ENCODE data around the gene SLC25A43.
"Not testable (repeated sequence)": the region's sequence is repeated elsewhere in the genome, so short reads cannot be mapped to it uniquely, and the experiment has no call there.

Gene SLC25A43

DNA sequence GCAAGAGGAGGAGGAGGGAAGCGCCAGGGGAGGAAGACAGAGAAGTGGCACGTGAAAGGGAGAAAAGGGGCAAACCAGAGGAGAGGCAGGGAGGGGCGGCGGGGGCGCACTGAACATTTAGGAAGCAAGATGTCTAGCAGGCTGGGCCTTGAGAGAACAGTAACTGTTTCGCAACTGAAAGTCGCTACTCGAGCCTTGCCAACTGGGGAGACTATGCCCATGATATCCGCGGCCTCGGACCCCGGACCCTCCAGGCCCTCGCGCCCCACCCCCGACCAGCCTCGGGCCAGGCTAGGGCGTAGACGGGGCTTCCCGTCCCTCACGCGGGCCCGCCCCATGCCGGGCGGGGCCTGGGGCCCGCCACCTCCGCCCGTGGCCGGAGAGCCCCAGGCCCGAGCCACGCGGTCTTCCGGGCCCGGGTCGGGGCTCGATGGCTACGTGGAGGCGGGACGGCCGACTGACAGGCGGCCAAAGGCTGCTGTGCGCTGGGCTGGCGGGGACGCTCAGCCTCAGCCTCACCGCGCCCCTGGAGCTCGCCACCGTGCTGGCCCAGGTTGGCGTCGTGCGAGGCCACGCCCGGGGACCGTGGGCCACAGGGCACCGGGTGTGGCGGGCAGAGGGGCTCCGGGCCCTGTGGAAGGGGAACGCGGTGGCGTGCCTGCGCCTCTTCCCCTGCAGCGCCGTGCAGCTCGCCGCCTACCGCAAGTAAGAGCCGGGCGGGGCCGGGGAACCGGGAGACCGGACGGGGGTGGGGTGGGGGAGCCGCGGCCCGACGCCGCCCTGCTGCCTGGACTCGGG, at the start of gene SLC25A43:
SLC25A43 (plus strand) TSS at position 363 of the 798 bp plus-strand sequence; CDS start at position 431, 68 bp downstream.
- DNase-seq, result peak; percentile 27

DNA sequence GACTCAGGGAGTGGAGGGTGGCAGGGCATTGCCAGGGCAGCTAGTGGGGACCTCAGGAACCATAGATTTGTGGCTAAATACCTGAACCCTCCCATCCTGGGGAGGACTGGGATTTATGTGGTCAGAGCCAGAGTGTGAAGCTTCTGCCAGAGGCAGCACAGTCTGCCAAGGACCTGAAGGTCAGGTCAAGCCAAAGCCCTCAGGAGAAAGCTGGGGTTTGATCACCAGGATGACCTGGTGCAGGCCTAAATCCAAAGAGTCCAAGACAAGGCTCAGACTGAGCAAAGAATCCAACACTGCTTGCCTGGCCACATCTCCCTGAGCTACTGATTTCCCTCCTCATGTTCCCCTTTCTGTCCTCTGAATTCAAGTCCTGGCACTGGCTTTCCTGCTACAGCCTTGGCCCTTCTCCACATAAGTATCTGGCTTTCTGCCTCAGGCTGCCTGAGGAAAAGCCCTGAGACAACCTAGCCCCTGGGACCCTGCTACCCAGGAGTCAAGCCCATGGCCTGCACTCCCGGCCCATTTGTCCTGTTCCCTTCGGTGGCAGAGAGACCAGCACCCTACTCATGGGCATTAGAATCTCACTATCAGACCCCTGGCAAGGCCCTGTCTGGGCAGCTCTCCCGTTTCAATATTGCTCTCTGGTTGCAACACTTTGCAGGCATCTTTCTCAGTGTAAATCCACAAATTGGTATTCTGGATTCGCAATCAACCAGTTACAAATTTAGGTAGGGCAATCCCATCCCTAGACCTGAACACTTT, 39.3 kb upstream of the SLC25A43 start:
- DNase-seq, result no peak

DNA sequence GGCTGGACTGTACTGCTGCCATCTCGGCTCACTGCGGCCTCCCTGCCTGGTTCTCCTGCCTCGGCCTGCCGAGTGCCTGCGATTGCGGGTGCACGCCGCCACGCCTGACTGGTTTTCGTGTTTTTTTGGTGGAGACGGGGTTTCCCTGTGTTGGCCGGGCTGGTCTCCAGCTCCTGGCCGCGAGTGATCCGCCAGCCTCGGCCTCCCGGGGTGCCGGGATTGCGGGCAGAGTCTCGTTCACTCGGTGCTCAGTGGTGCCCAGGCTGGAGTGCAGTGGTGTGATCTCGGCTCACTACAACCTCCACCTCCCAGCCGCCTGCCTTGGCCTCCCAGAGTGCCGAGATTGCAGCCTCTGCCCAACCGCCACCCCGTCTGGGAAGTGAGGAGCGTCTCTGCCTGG, 37.7 kb upstream of the SLC25A43 start:
- DNase-seq, result not testable (repeated sequence)

DNA sequence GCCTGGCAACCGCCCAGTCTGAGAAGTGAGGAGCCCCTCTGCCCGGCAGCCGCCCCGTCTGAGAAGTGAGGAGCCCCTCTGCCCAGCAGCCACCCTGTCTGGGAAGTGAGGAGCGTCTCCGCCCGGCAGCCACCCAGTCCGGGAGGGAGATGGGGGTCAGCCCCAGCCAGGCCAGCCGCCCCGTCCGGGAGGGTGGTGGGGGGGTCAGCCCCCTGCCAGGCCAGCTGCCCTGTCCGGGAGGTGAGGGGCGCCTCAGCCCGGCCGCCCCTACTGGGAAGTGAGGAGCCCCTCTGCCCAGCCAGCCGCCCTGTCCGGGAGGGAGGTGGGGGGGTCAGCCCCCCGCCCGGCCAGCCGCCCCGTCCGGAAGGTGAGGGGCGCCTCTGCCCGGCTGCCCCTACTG, 37.1 kb upstream of the SLC25A43 start:
- not testable (repeated sequence) for DNase-seq

DNA sequence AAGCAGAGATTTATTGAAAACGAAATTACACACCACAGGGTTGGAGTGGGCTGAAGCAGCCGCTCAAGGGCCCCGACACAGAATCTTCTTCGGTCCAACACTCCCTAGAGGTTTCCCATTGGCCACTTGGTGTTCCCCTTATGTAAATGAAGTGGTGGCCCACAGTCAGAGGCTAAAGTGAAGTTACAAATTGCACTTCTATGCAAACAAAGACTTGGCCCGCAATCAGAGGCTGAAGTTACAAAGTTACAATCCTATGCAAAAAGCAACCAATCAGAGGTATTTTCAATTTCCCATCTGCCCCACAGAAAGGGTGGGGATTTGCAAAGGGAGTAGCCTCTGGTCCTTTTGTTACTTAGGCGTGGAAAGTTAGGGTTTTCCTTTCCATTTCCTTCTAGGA, 35.7 kb upstream of the SLC25A43 start:
- DNase-seq, result no peak

DNA sequence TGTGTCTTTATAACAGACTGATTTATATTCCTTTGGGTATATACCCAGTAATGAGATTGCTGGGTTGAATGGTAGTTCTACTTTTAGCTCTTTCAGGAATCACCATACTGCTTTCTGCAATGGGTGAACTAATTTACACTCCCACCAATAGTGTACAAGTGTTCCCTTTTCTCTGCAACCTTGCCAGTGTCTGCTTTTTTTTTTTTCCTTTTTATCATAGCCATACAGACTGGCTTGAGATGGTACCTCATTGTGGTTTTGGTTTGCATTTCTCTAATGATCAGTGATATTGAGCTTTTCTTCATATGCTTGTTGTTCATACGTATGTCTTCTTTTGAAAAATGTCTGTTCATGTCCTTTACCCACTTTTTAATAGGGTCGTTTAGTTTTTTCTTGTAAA, 27.3 kb upstream of the SLC25A43 start:
- not testable (repeated sequence) for DNase-seq

DNA sequence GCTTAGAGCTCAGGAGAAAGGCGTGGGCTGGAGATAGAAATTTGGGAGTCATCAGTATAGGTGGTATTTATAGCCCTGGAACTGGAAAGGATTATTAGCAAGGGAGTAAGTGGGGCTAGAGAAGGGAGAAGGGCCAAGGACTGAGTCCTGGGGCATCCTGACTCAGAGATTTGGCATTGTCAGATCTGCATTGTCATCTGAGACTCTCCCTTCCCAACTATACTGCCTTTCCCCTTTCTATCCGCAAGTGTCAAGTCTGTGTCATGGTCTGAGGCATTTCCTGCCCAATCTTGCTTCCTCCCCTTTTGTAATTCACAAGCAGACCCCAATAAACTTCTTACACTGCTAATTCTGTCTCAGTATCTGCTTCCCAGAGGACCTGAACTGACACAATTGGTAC, 24.4 kb upstream of the SLC25A43 start:
- no peak for DNase-seq

DNA sequence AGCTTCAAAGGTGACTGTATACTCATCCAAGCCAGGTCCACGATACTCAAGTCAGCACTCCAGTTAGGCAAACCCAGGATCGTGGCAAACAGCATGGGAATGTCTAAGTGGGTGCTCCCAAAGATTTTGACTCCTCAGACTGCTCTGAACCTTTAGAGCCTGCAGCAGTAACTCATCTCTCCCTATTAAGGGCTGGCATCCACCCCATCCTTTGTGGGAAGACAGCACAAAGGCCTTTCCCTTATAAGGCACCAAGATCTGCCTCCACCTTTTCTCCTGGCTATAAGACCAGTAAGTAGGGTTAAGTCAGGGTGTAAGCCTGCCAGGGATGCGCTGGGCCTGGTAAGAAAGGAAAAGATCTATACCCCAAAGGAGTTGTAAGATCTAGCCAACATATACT, 23.6 kb upstream of the SLC25A43 start:
- no peak for DNase-seq

DNA sequence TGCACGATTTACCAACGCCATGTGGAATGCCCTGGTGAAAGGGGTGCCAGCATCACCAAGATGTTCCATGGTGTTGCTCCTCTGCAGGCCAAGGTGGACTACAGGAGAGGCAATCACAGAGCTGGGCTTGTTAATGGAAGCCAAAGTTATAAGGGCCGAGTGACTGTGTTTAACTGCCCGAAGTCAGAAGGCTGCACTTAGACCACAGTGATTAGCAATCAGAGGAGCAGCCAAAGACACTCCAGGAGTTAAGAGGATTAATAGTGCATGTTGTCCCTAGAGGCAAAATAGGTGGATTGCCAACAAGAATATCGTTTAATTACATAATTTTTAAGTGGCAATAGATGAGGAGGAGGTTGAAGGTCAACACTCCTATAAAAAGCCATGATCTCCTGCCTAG, 22.8 kb upstream of the SLC25A43 start:
- DNase-seq, result no peak

DNA sequence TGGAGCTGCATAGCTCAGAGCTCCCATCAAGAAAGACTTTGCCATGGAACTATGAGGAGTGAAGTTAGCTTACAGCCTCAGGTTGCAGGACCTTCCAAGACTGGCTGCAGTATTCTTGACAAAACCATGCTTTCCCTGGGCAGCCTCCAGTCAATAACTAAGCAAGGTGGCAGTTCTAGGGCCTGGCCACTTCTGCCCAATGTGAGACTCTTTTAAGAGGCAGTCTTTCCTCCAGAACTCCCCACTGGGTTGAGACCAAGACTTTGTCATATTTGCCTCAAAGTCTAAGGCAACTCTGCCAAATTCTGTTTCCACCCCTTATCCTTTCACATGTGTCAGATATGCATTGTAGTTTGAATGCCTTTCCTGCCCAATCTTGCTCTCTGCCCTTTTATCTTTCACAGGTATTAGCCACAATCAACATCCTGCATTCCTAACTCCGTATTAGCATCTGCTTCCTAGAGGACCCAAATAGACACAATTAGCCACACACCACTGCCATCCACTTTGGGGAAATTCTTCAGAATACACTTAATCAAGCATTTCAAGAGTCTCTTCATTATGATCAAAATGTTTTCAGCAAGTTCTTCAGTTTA, 17.7 kb upstream of the SLC25A43 start:
- no peak for DNase-seq

DNA sequence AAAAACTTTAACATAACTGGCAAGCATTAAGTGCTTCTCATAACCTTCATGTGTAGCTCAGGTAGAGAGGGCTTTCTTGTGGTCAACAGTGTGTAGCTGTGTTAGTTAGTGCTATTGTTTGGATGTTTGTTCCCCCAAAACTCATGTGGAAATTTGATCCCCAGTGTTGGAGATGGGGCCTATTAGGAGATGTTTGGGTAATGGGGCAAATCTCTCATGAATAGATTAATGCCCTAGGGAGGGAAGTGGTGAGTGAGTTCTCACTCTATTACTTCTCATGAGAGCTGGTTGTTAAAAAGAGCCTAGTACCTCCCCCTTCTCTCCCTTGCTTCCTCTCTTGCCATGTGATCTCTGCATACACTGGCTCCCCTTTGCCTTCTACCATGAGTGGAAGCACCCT, 16.5 kb upstream of the SLC25A43 start:
- DNase-seq, result no peak

DNA sequence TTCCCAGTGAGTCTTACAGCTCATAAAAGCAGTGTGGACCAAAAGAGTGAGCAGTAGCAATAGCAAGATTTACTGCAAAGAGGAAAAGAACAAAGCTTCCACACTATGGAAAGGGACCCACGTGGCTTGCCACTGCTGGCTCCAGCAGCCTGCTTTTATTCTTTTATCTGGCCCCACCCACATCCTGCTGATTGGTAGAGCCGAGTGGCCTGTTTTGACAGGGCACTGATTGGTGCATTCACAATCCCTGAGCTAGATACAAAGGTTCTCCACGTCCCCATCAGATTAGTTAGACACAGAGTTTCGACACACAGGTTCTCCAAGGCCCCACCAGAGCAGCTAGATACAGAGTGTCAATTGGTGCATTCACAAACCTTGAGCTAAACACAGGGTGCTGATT, 12.5 kb upstream of the SLC25A43 start:
- not testable (repeated sequence) for DNase-seq

DNA sequence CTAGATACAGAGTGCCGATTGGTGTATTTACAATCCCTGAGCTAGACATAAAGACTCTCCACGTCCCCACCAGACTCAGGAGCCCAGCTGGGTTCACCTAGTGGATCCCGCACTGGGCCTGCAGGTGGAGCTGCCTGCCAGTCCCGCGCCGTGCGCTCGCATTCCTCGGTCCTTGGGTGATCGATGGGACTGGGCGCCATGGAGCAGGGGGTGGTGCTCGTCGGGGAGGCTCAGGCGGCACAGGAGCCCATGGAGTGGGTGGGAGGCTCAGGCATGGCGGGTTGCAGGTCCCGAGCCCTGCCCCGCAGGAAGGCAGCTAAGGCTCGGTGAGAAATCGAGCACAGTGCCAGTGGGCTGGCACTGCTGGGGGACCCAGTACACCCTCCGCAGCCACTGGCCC, 11.7 kb upstream of the SLC25A43 start:
- DNase-seq, result not testable (repeated sequence)

DNA sequence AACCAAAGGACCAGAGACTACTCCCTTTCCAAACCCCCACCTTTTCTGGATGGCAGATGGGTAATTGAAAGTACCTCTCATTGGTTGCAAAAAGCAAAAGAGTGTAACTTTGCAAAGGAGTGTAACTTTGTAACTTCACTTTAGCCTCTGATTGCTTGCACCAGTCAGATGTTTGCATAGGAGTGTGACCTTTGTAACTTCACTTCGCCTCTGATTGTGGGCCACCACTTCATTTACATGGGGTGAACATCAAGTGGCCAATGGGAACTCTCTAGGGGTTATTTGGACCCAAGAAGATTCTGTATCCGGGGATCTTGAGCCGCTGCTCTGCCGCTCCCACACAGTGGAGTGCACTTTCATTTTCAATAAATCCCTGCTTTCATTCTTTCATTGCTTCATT, 9.9 kb upstream of the SLC25A43 start:
- DNase-seq, result no peak

DNA sequence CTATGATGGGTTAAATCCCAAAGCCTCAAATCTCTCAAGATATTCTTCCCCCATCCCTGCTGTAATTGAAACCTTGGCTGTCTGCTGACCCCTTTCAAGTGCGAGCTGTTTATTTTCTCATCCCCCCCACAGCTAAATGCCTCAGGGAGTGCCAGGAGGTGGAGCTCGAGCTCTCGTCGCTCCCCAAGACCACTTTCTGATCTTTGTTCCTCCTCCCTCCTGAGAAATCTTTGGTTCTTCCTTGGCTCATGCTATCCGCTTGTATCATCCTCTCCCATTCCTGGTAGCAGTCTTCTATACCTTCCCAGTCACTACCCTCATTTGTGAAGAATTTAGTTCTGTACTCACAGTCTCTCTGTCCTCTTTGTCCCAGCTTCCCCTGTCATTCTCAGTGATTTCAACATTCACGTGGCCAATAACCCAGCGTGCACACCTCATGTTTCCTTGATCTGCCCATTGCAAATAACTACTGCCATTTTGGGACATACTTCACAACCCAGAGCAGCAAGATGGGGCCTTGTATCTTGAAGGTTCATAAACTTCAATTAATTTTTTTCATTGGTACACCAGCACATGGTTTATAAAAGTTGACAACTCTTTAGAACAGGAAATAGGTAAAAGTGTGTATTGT, 9.2 kb upstream of the SLC25A43 start:
- DNase-seq, result no peak

DNA sequence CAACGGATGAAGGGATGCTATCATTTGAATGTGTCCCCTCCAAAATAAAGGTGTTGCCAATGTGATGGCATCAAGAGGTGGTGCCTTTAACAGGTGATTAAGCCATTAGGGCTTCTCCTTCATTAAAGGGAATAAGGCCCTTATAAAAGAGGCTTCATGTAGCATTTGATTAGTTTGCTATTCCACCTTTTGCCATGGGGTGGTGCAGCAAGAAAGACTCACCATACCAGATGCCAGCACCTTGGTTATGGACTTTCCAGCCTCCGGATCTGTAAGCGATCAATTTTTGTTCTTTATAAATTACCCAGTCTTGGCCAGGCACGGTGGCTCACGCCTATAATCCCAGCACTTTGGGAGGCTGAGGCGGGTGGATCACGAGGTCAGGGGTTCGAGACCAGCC, 7.9 kb upstream of the SLC25A43 start:
- DNase-seq, result no peak

DNA sequence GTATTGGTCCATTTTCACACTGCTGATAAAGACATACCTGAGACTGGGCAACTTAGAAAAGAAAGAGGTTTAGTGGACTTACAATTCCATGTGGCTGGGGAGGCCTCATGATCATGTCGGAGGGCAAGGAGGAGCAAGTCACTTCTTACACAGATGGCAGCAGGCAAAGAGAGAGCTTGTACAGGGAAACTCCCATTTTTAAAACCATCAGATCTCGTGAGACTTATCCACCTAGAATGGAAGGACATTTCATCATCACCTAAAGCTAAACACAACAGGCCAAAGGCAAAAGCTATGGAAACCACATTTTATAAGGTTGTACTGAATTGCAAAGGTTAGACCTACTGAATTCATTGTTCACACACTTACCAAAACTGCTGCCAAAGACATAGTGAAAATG, 6.0 kb upstream of the SLC25A43 start:
- DNase-seq, result no peak

DNA sequence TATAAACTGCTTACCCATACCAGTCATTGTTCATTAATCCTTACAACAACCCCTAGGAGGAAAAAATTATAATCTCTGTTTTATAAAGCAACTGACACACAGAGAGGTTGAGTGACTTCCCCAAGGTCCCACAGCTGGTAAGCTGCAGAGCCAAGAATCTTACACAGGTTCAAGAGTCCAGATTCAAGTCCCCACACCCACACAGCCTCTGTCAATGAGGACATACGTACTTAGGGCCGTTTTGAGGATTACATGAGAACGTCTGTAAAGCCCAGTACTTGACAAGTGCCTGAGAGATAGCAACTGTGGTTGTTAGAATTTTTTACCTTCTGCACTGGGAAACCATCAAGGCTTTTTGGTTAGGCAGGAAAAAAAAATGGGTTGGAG, 556 bp upstream of the SLC25A43 start:
- no peak for DNase-seq

DNA sequence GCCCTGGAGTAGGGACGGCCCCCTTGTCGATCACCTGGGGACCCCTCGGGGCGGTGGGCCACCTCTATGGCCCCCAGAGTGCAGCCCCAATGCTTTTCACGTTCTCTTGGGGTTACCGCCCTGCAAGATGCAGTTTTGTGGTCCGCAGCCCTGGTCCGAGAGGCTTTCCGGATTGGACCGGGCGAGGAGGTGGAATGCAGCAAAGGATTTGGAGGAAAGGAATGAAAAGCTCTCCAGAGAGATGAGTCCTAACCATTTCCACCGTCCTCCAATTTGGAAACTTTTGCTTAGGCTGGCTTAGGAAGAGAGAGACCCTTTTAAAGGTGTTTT, 601 bp downstream of the SLC25A43 start:
- no peak for DNase-seq

DNA sequence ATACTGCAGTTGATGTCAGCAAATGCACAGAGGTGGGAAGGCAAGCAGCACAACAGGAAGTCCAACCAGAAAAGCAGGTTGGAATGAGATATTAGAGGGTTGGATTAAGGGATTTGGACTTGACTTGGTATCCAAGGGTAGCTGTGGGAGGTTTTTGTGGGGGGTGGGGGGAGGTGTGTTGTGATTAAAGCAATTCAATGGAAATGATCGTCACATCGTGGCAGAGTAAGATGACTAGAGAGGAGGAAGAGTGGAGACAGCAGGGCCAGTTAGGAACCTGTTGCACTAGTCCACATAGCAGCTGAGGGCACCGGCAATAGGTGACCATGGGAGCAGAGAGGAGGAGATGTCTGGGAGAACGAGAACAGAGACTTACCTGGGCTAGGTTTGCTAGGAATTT, 2.4 kb downstream of the SLC25A43 start:
- DNase-seq, result no peak

DNA sequence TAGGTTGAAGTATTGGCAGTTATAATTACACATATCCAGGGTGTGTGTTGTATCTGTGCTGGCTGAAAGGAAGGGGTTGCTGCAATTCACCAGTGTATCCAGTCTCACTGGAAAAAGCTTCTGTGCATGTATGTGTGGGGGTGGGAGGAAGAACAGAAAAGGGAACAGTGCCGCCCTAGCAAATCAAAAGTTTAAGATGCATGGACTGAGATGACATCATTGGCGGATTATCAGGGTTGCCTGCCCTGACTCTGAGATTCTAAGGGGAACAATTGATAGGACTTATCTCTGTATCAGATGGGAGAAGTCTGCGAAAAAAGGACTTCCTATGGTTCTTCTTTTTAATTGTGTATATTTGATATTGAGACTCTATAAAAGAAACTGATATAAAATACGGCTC, 3.5 kb downstream of the SLC25A43 start:
- DNase-seq, result no peak

DNA sequence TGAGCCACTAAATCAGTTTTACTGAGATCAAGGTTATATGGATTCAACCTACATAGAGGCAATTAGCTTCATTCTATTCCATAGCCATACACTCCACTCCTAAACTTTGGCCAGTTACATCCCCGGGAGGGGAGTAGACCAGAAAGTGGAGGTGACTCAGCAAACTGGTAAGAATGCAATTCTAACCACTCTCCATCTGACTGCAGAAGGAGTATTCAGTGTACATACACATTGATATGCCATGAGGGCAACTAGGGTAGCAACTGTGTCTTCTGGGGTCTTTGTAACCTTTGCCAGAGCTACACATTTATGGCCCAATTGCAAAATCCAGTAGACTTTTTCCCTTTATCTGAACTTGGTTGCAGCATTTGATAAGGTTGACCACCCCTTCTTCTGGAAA, 7.6 kb downstream of the SLC25A43 start:
- DNase-seq, result no peak

DNA sequence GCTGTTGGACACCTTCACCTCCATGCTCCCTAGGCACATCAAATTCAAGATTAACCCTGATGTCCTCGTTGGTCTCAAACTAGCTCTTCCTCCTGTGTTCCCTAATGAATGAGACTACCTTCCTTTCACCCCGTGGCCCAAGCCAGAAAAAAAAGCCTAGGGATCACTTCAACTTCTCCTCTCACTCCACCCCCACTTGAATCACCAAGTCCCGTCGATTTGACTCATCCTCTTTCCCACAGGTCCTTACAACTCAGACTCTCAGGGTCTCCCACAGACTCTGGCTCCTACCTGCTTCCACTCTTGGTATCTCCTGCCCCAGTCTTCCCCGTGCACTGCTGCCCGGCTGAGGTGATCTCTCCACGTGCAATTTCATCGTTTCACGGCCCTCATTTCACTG, 8.5 kb downstream of the SLC25A43 start:
- DNase-seq, result no peak
